HepG2 (cell line): ENCODE measurements around the gene ITGB7. TPM values are rescaled to one million over a fixed set of nuclear protein-coding genes. Genes with fewer than 3 reads are reported as not detected.

Experiments used
- AGO2 ChIP-seq: fragments of 200-400 bp; formaldehyde crosslinking; optimal IDR thresholded peaks from 2 replicates; pipeline ENCODE3; 2017; ENCODE audit warnings: mild to moderate bottlenecking, low read depth, low read length, moderate library complexity
- GPN1 ChIP-seq: sonication (generic); formaldehyde crosslinking; IDR thresholded peaks from 2 replicates; pipeline ENCODE4 v1.5.1; 2020; ENCODE audit warnings: missing genetic modification reagents, borderline replicate concordance
- HDAC2 ChIP-seq: sonication (generic); formaldehyde crosslinking; IDR thresholded peaks from 2 replicates; pipeline ENCODE4 v1.4.0; 2020; ENCODE audit warnings: missing genetic modification reagents
- HIC2 ChIP-seq: sonication (generic); formaldehyde crosslinking; IDR thresholded peaks from 2 replicates; pipeline ENCODE4 v1.9.0; 2022; ENCODE audit warnings: low read depth, missing genetic modification reagents
- HMGA1 ChIP-seq: sonication (generic); formaldehyde crosslinking; conservative IDR thresholded peaks from 2 replicates; pipeline ENCODE4 v1.4.0; 2020; ENCODE audit warnings: missing genetic modification reagents
- HOXA9 ChIP-seq: sonication (generic); formaldehyde crosslinking; IDR thresholded peaks from 2 replicates; pipeline ENCODE4 v1.8.1; 2022; ENCODE audit warnings: missing genetic modification reagents, mild to moderate bottlenecking, moderate library complexity, borderline replicate concordance
- IRX3 ChIP-seq: sonication (generic); formaldehyde crosslinking; IDR thresholded peaks from 2 replicates; pipeline ENCODE4 v1.8.1; 2023; ENCODE audit warnings: mild to moderate bottlenecking, low read depth, missing genetic modification reagents, borderline replicate concordance
- KDM3A ChIP-seq: IDR thresholded peaks from 2 replicates; pipeline ENCODE4 v1.6.1; 2018; ENCODE audit warnings: low read depth, missing compliant biosample characterization
- NCOA2 ChIP-seq: sonication (generic); formaldehyde crosslinking; IDR thresholded peaks from 2 replicates; pipeline ENCODE4 v1.8.0; 2022; ENCODE audit warnings: inconsistent platforms
- RXRA ChIP-seq: sonication (generic); formaldehyde crosslinking; IDR thresholded peaks from 2 replicates; pipeline ENCODE4 v1.5.1; 2020; ENCODE audit warnings: missing genetic modification reagents
- STAG1 ChIP-seq: sonication (generic); formaldehyde crosslinking; IDR thresholded peaks from 2 replicates; pipeline ENCODE4 v1.4.0; 2020; ENCODE audit warnings: missing genetic modification reagents
- TFDP1 ChIP-seq: IDR thresholded peaks from 2 replicates; pipeline ENCODE4 v1.6.1; 2016; ENCODE audit warnings: missing compliant biosample characterization, missing genetic modification reagents, borderline replicate concordance
- XBP1 ChIP-seq: sonication (generic); formaldehyde crosslinking; IDR thresholded peaks from 2 replicates; pipeline ENCODE4 v1.5.0; 2020; ENCODE audit warnings: missing genetic modification reagents
- YEATS4 ChIP-seq: sonication (generic); formaldehyde crosslinking; IDR thresholded peaks from 2 replicates; pipeline ENCODE4 v1.4.0; 2020; ENCODE audit warnings: missing genetic modification reagents, borderline replicate concordance
- ZFAT ChIP-seq: sonication (generic); formaldehyde crosslinking; conservative IDR thresholded peaks from 2 replicates; pipeline ENCODE4 v1.8.1; 2023; ENCODE audit warnings: missing genetic modification reagents, inconsistent platforms
- ZNF280B ChIP-seq: sonication (generic); formaldehyde crosslinking; IDR thresholded peaks from 2 replicates; pipeline ENCODE4 v1.5.0; 2020; ENCODE audit warnings: missing genetic modification reagents, mild to moderate bottlenecking, borderline replicate concordance
- ZNF317 ChIP-seq: sonication (generic); formaldehyde crosslinking; IDR thresholded peaks from 2 replicates; pipeline ENCODE4 v1.5.0; 2020; ENCODE audit warnings: mild to moderate bottlenecking, missing genetic modification reagents
- ZNF550 ChIP-seq: sonication (generic); formaldehyde crosslinking; IDR thresholded peaks from 2 replicates; pipeline ENCODE4 v1.4.0; 2020; ENCODE audit warnings: mild to moderate bottlenecking, missing genetic modification reagents, borderline replicate concordance
- ZNF589 ChIP-seq: sonication (generic); formaldehyde crosslinking; conservative IDR thresholded peaks from 2 replicates; pipeline ENCODE4 v1.8.0; 2022; ENCODE audit warnings: mild to moderate bottlenecking, moderate library complexity, missing genetic modification reagents
- ZNF678 ChIP-seq: sonication (generic); formaldehyde crosslinking; IDR thresholded peaks from 2 replicates; pipeline ENCODE4 v1.4.0; 2020; ENCODE audit warnings: mild to moderate bottlenecking, missing genetic modification reagents
- polyA plus RNA-seq, 8 experiments: library from polyadenylated mRNA; depleted of rRNA in 3 of 8; stranded (reverse) in 7 of 8; unstranded in 1 of 8; fragments of >200 nt; fragmentation: Illumina TruSeq in 4 of 8; extraction: Trizol in 4 of 8; gene quantifications; 2 replicates each; pipeline versions ENCODE4 v1.2.1 to v1.2.3, GENCODE V29; 2011 to 2016; ENCODE audit warnings: low read depth in 4 of 8, missing spikeins in 1 of 8, mixed read lengths in 1 of 8; ENCODE audit not compliant: insufficient read depth in 1 of 8
- total RNA-seq, 5 experiments: library from RNA; depleted of rRNA; stranded (reverse); fragments of >200 nt; fragmentation: Illumina TruSeq; extraction: Trizol; gene quantifications; 2 replicates each; pipeline ENCODE4 v1.2.3, GENCODE V29; 2016; ENCODE audit warnings: low read depth in 1 of 5
- TF ChIP-seq, protein P1 (sequence below): sonication (generic); formaldehyde crosslinking; IDR thresholded peaks from 2 replicates; pipeline ENCODE4 v1.8.0; 2022; ENCODE audit warnings: mild to moderate bottlenecking, missing genetic modification reagents, borderline replicate concordance

The ITGB7 gene
- total and polyA plus RNA-seq, 2 of the 13 experiments (the other 11 are each of a cell fraction or from before 2014, with no cell fraction given): 0.16 to 0.18 TPM

GRCh38 chr12:53251477-53252348, 44.7 kb upstream of the ITGB7 start (continued):
- TF ChIP-seq HMGA1 (CRISPR knock-in tag): no peak
- TF ChIP-seq YEATS4 (CRISPR knock-in tag): peak; percentile 78; the same call in 1 of the 2 replicates
- TF ChIP-seq ZNF550 (CRISPR knock-in tag): no peak
- 0 out of 2 replicates have a peak, but pooled peaks have one; percentile 30 for TF ChIP-seq HOXA9 (CRISPR knock-in tag)
- 0 out of 2 replicates have a peak, but pooled peaks have one; percentile 44 for TF ChIP-seq XBP1 (CRISPR knock-in tag)
- 0 out of 2 replicates have a peak, but pooled peaks have one; percentile 20 for TF ChIP-seq ZNF589 (CRISPR knock-in tag)
- no peak for TF ChIP-seq HIC2 (CRISPR knock-in tag)
- TF ChIP-seq IRX3 (CRISPR knock-in tag): no peak
- no peak for TF ChIP-seq ZNF317 (CRISPR knock-in tag)
- 0 out of 2 replicates have a peak, but pooled peaks have one; percentile 39 for TF ChIP-seq NCOA2 (CRISPR knock-in tag)
- no peak for TF ChIP-seq AGO2
- TF ChIP-seq ZFAT (CRISPR knock-in tag): no peak
- peak; percentile 39; the same call in 1 of the 2 replicates for TF ChIP-seq TFDP1 (CRISPR knock-in tag)
- TF ChIP-seq RXRA (CRISPR knock-in tag): no peak; the same call in 1 of the 2 replicates
- no peak for TF ChIP-seq GPN1
- TF ChIP-seq ZNF678 (CRISPR knock-in tag): no peak
- TF ChIP-seq KDM3A: no peak
- no peak for TF ChIP-seq ZNF280B
- TF ChIP-seq HDAC2 (CRISPR knock-in tag): peak; percentile 39; the same call in 1 of the 2 replicates
- peak; percentile 60 for TF ChIP-seq STAG1 (CRISPR knock-in tag)
- TF ChIP-seq, protein P1, sequence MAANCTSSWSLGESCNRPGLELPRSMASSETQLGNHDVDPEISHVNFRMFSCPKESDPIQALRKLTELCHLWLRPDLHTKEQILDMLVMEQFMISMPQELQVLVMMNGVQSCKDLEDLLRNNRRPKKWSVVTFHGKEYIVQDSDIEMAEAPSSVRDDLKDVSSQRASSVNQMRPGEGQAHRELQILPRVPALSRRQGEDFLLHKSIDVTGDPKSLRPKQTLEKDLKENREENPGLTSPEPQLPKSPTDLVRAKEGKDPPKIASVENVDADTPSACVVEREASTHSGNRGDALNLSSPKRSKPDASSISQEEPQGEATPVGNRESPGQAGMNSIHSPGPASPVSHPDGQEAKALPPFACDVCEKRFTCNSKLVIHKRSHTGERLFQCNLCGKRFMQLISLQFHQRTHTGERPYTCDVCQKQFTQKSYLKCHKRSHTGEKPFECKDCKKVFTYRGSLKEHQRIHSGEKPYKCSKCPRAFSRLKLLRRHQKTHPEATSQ (CRISPR knock-in tag): no peak
